CD14-positive monocyte (primary cell): ENCODE measurements around the gene RNFT1. TPM values are rescaled to one million over a fixed set of nuclear protein-coding genes. Genes with fewer than 3 reads are reported as not detected.
A peak's percentile ranks its signal among the peaks of the same experiment; 100 is the strongest.
"Not testable (repeated sequence)": the region's sequence is repeated elsewhere in the genome, so short reads cannot be mapped to it uniquely, and the experiment has no call there.

ENCODE experiments used
- DNase-seq, 3 donors: peaks; one replicate each; pipeline ENCODE4 v3.0.0-alpha.2; 2011 to 2022
- H2AFZ ChIP-seq: 2 replicates; pipeline ENCODE4 v1.6.0; 2012; ENCODE audit warnings: mild to moderate bottlenecking, low read depth, low read length, inconsistent platforms; ENCODE audit not compliant: insufficient read depth, poor library complexity, severe bottlenecking
- H3K27ac ChIP-seq, 2 donors: 1 replicate in 1 of 2; 2 replicates in 1 of 2; pipeline ENCODE4 v1.5.1; 2012 to 2013; ENCODE audit warnings: low read length in 2 of 2, control low read depth in 1 of 2, inconsistent platforms in 1 of 2, low read depth in 1 of 2, mild to moderate bottlenecking in 1 of 2
- H3K27me3 ChIP-seq, 2 donors: one replicate each; pipeline versions ENCODE4 v1.6.0 to v1.6.1; 2011 to 2013; ENCODE audit warnings: low read length in 2 of 2; ENCODE audit not compliant: control insufficient read depth in 2 of 2, insufficient read depth in 2 of 2
- H3K36me3 ChIP-seq, 2 donors: replicated peaks in 1 of 2; 1 replicate in 1 of 2; 2 replicates in 1 of 2; pipeline versions ENCODE4 v1.5.1 to v1.6.1; 2012 to 2013; ENCODE audit warnings: low read length in 2 of 2, control low read depth in 1 of 2, inconsistent platforms in 1 of 2, mild to moderate bottlenecking in 1 of 2; ENCODE audit not compliant: insufficient read depth in 2 of 2, control insufficient read depth in 1 of 2
- H3K4me1 ChIP-seq, 2 donors: 1 replicate in 1 of 2; 2 replicates in 1 of 2; pipeline versions ENCODE4 v1.5.1 to v1.6.1; 2012 to 2013; ENCODE audit warnings: low read length in 2 of 2, control low read depth in 1 of 2, inconsistent platforms in 1 of 2, mild to moderate bottlenecking in 1 of 2, moderate library complexity in 1 of 2; ENCODE audit not compliant: insufficient read depth in 2 of 2, control insufficient read depth in 1 of 2
- H3K4me2 ChIP-seq: replicated peaks from 2 replicates; pipeline ENCODE3; 2012; ENCODE audit warnings: low read length, moderate library complexity, mild to moderate bottlenecking; ENCODE audit not compliant: poor library complexity, severe bottlenecking; ENCODE audit errors: extremely low read depth
- H3K4me3 ChIP-seq, 3 experiments: fragments of 200-600 bp in 1 of 3; sonication (generic) in 1 of 3; replicated peaks in 1 of 3; 1 replicate in 2 of 3; 2 replicates in 1 of 3; pipeline ENCODE4 v1.5.1; 2011 to 2013; ENCODE audit warnings: low read length in 3 of 3, mild to moderate bottlenecking in 3 of 3, control low read depth in 2 of 3, low read depth in 2 of 3, inconsistent platforms in 1 of 3, moderate library complexity in 1 of 3
- H3K79me2 ChIP-seq: 2 replicates; pipeline ENCODE4 v1.6.0; 2012; ENCODE audit warnings: mild to moderate bottlenecking, control low read depth, inconsistent platforms, low read length, moderate library complexity; ENCODE audit not compliant: insufficient read depth
- H3K9ac ChIP-seq: 2 replicates; pipeline ENCODE4 v1.6.0; 2017; ENCODE audit warnings: low read length, mild to moderate bottlenecking; ENCODE audit not compliant: insufficient read depth, poor library complexity, severe bottlenecking
- H3K9me3 ChIP-seq, 2 donors: replicated peaks in 1 of 2; 1 replicate in 1 of 2; 2 replicates in 1 of 2; pipeline versions ENCODE4 v1.5.1 to v1.6.1; 2012 to 2013; ENCODE audit warnings: low read length in 2 of 2, control low read depth in 1 of 2; ENCODE audit not compliant: control insufficient read depth in 1 of 2, insufficient read depth in 1 of 2
- H4K20me1 ChIP-seq: 2 replicates; pipeline ENCODE4 v1.6.0; 2012; ENCODE audit warnings: mild to moderate bottlenecking, low read length, control low read depth, moderate library complexity; ENCODE audit not compliant: insufficient read depth
- H3K27ac Mint-ChIP-seq, 7 donors: one replicate each; pipeline ENCODE4 v1.8.0; 2020; ENCODE audit warnings: mild to moderate bottlenecking in 7 of 7, mixed read lengths in 7 of 7, moderate library complexity in 6 of 7, inconsistent platforms in 2 of 7
- H3K27me3 Mint-ChIP-seq, 3 donors: one replicate each; pipeline ENCODE4 v1.8.0; 2021 to 2022; ENCODE audit warnings: low read depth in 3 of 3, mild to moderate bottlenecking in 3 of 3, mixed read lengths in 3 of 3, moderate library complexity in 3 of 3, inconsistent platforms in 1 of 3
- H3K36me3 Mint-ChIP-seq, 2 donors: one replicate each; pipeline ENCODE4 v1.8.0; 2020; ENCODE audit warnings: mixed read lengths in 2 of 2, inconsistent platforms in 1 of 2, mild to moderate bottlenecking in 1 of 2
- H3K4me1 Mint-ChIP-seq: one replicate; pipeline ENCODE4 v1.8.0; 2020; ENCODE audit warnings: mild to moderate bottlenecking, mixed read lengths
- H3K4me3 Mint-ChIP-seq, 2 donors: one replicate each; pipeline ENCODE4 v1.8.0; 2020; ENCODE audit warnings: mild to moderate bottlenecking in 2 of 2, mixed read lengths in 2 of 2, moderate library complexity in 1 of 2
- H3K9me3 Mint-ChIP-seq, 7 donors: one replicate each; pipeline ENCODE4 v1.8.0; 2020 to 2022; ENCODE audit warnings: mixed read lengths in 7 of 7, mild to moderate bottlenecking in 6 of 7, moderate library complexity in 6 of 7, inconsistent platforms in 2 of 7
- WGBS: methylation state at CpG from one replicate; pipeline ENCODE4 v1.1.5; 2013; ENCODE audit warnings: missing lambda C conversion rate; ENCODE audit not compliant: insufficient coverage; 5-methylcytosine and 5-hydroxymethylcytosine counted together
- intact Hi-C, 2 donors: fragments of 100-400 bp; cut with micrococcal nuclease; formaldehyde crosslinking; loops; one replicate each; pipeline versions ENCODE4 v1.15.0 to v1.15.1; 2023
- polyA plus RNA-seq, 3 donors: library from polyadenylated mRNA; depleted of rRNA in 1 of 3; unstranded in 2 of 3; stranded (reverse) in 1 of 3; fragments of 300-500 nt in 2 of 3; fragments of >200 nt in 1 of 3; fragmentation: Illumina TruSeq in 2 of 3; gene quantifications; 1 replicate in 2 of 3; 2 replicates in 1 of 3; pipeline ENCODE4 v1.2.3, GENCODE V29; 2012 to 2021
- TF ChIP-seq, protein P1 (sequence below): fragments of 200-600 bp; IDR thresholded peaks from one replicate; pipeline ENCODE4 v1.8.0; 2022; ENCODE audit warnings: antibody characterized with exemption, mild to moderate bottlenecking

The RNFT1 gene
- polyA plus RNA-seq, 3 donors, result 55.2 to 60.8 (median 59.7) TPM

DNA sequence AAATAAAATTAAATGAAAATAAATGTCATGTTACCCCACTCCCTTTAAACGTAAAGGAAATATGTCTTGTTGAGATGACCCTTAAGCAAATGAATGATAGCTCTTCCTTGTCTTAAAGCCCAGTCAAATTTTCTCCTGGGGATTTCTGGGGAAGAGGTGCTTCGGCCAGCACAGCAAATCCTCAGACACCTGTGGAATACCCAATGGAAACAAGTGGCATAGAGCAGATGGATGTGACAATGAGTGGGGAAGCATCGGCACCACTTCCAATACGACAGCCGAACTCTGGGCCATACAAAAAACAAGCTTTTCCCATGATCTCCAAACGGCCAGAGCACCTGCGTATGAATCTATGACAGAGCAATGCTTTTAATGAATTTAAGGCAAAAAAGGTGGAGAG, 18.1 kb downstream of the RNFT1 start:
- peaks cover 66 to 92% of the 10 kb centered on the region in 2 donors for H3K36me3 ChIP-seq
- H4K20me1 ChIP-seq, result peaks cover 18% of the 10 kb centered on the region
- H3K9me3 Mint-ChIP-seq, H3K9ac ChIP-seq, H3K27me3 Mint-ChIP-seq, H3K4me3 Mint-ChIP-seq, H2AFZ ChIP-seq, DNase-seq, H3K4me1 ChIP-seq, H3K9me3 ChIP-seq, H3K4me1 Mint-ChIP-seq, H3K27ac Mint-ChIP-seq, intact Hi-C loops, H3K27ac ChIP-seq, H3K79me2 ChIP-seq, H3K27me3 ChIP-seq, H3K4me3 ChIP-seq, H3K4me2 ChIP-seq: not testable (repeated sequence)
- WGBS, result no CpG with 5 or more reads among the region's 7 CpGs
- peaks cover 66 to 71% of the 10 kb centered on the region in 2 donors for H3K36me3 Mint-ChIP-seq

DNA sequence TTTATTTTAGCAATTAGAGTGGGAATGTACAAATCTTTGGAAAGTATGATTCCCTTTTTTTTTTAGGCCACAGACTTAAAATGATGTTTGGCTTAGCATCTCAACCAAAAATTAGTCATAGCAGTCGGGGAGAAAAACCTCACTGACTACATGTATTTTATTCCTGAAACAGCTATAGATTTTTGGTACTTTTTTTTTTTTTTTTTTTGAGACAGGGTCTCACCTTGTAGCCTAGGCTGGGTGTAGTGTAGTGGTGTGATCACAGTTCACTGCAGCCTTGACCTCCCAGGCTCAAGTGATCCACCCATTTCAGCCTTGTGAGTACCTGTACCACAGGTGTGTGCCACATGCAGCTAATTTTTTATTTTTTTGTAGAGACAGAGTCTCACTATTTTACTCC, 23.4 kb downstream of the RNFT1 start:
- H3K9me3 Mint-ChIP-seq, result no peaks in the 10 kb centered on the region
- H3K36me3 ChIP-seq, result peaks cover 66 to 93% of the 10 kb centered on the region in 2 donors
- no peak for DNase-seq
- H4K20me1 ChIP-seq, result peaks cover 4% of the 10 kb centered on the region
- no peak overlapping the region for H3K4me2 ChIP-seq
- H3K4me3 ChIP-seq, result no peak overlapping the region
- no peak overlapping the region for H3K4me3 Mint-ChIP-seq
- H3K79me2 ChIP-seq, result no peaks in the 10 kb centered on the region
- H3K27ac Mint-ChIP-seq, result peak overlapping the region in 1 of 7 donors; percentile 33
- no peaks in the 10 kb centered on the region for H3K27me3 ChIP-seq
- TF ChIP-seq, protein P1, sequence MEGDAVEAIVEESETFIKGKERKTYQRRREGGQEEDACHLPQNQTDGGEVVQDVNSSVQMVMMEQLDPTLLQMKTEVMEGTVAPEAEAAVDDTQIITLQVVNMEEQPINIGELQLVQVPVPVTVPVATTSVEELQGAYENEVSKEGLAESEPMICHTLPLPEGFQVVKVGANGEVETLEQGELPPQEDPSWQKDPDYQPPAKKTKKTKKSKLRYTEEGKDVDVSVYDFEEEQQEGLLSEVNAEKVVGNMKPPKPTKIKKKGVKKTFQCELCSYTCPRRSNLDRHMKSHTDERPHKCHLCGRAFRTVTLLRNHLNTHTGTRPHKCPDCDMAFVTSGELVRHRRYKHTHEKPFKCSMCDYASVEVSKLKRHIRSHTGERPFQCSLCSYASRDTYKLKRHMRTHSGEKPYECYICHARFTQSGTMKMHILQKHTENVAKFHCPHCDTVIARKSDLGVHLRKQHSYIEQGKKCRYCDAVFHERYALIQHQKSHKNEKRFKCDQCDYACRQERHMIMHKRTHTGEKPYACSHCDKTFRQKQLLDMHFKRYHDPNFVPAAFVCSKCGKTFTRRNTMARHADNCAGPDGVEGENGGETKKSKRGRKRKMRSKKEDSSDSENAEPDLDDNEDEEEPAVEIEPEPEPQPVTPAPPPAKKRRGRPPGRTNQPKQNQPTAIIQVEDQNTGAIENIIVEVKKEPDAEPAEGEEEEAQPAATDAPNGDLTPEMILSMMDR, result no peak
- no peak overlapping the region for H3K9ac ChIP-seq
- H3K27me3 Mint-ChIP-seq, result no peaks in the 10 kb centered on the region
- H3K27ac ChIP-seq, result no peak overlapping the region
- intact Hi-C loops, result no loop called here
- H3K36me3 Mint-ChIP-seq, result peaks cover 82 to 89% of the 10 kb centered on the region in 2 donors
- WGBS, result no CpG with 5 or more reads among the region's 1 CpG
- H3K9me3 ChIP-seq, result no peaks in the 10 kb centered on the region
- no peaks in the 10 kb centered on the region for H3K4me1 ChIP-seq
- no peaks in the 10 kb centered on the region for H3K4me1 Mint-ChIP-seq
- H2AFZ ChIP-seq, result no peak overlapping the region

DNA sequence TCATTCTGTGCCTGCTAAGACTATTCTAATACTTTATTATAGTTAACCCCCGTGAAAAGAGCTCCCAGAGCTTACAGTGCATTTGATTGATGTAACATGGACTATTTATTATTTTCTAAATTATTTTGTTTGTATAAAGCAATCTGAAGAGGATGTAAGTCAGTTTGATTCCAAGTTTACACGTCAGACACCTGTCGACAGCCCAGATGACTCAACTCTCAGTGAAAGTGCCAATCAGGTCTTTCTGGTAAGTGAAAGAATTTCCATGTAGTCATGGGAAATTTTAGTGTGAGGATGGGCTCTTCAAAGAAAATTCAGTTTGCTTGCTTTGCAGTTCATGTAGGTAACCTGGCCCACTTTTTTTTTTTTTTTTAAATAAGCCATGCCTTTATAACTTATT, 23.8 kb downstream of the RNFT1 start:
- H3K9me3 ChIP-seq, H3K27ac Mint-ChIP-seq, H3K79me2 ChIP-seq, DNase-seq, H3K27ac ChIP-seq, H3K4me1 Mint-ChIP-seq, H3K9ac ChIP-seq, H3K4me1 ChIP-seq, H4K20me1 ChIP-seq, H3K9me3 Mint-ChIP-seq, intact Hi-C loops, H3K27me3 ChIP-seq, H3K27me3 Mint-ChIP-seq, H3K4me3 ChIP-seq, H3K4me2 ChIP-seq, H2AFZ ChIP-seq, H3K4me3 Mint-ChIP-seq: not testable (repeated sequence)
- H3K36me3 Mint-ChIP-seq, result peaks cover 82 to 89% of the 10 kb centered on the region in 2 donors
- peaks cover 66 to 93% of the 10 kb centered on the region in 2 donors for H3K36me3 ChIP-seq
- WGBS, result 100% methylated on average over 2 of the region's 3 CpGs

DNA sequence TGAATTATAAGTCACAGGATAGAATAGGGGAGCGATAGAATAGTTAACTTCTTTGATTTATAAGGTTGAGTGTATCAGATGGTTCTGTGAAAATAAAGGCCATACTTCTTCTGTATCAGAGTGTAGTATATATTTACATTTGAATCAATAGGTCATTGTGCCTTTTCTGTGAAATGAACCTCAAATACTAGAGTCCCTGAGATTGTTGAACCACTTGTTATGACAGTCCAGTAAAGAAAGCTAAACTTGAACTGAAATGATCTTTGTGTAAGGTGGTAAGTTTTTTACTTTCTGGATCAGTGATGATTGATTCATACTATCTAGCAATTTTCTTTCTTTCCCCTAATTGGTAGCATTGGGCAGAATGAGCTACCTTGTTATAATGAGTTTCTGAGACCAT, 31.2 kb downstream of the RNFT1 start:
- H3K4me3 ChIP-seq, H3K4me3 Mint-ChIP-seq, H3K27me3 ChIP-seq, intact Hi-C loops, H3K27ac ChIP-seq, H3K4me2 ChIP-seq, H3K27ac Mint-ChIP-seq, H3K27me3 Mint-ChIP-seq, H3K79me2 ChIP-seq, DNase-seq, H3K9me3 ChIP-seq, H3K9ac ChIP-seq, H4K20me1 ChIP-seq, H2AFZ ChIP-seq, H3K9me3 Mint-ChIP-seq, H3K4me1 ChIP-seq: not testable (repeated sequence)
- H3K4me1 Mint-ChIP-seq, result peaks cover 10% of the 10 kb centered on the region
- peaks cover 66 to 99% of the 10 kb centered on the region in 2 donors for H3K36me3 ChIP-seq
- no CpG with 5 or more reads among the region's 1 CpG for WGBS
- peaks cover 86 to 94% of the 10 kb centered on the region in 2 donors for H3K36me3 Mint-ChIP-seq
